Measurements from ENCODE around the gene ROCK2. TPM values are rescaled to one million over a fixed set of nuclear protein-coding genes. Genes with fewer than 3 reads are reported as not detected.

ROCK2 gene
- polyA plus RNA-seq, 1 of the 3 experiments (the other 2 are of a cell fraction): 4.2 TPM

DNA sequence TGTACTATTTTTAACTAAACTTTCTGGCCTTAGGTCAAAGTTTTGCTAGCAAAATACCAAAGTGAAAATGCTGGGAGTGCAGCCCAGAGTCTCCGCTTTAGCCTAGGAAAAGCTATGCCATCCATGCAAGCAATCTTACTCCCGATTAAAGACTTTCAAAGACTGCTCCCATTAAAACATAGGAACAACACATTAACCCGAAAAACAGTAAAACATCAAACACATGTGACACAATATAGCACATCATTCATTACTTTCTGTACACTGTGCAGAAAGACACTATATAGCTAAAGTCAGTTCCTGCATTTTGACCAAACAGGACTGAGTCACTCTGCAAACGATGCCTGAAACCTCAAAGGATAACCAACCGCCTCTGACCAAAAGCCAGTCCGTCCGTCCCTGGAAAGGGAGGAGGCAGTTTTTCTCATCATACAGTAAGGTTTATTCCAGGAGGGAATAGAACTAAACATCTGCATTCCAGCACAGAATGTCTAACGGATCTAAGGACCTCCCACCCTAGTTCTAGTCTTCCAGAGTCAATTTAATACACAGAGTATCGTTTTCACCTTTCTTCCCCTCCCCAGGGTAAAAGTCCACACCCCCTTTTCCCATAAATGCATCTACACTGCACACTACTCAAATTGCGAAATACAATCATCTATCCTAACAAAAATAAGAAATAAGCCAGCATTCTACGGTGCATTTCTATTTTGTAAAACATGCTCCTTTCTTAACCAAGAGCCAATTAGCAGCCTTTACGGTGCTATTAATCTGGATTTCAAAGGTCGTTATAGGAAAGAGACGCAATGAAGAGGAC is 1.7 kb downstream of the ROCK2 start:
- POLR2A ChIA-PET: interaction anchor here (0.6 kb wide), 1 partner anchor 34 kb away, joined by 3 read pairs; no protein-coding TSS in a partner anchor
- peak overlapping the region; percentile 88 to 99 for H3K4me3 ChIP-seq (ENCODE audit: low read depth in 2 of 2, low read length in 1 of 2)
- peaks cover 23% of the 10 kb centered on the region for H3F3A ChIP-seq (replicated peaks; ENCODE audit: insufficient read depth)
- no peaks in the 10 kb centered on the region for H3K27me3 ChIP-seq (ENCODE audit: insufficient read depth)
- no peaks in the 10 kb centered on the region for H3K36me3 ChIP-seq (replicated peaks in 1 of 2; ENCODE audit: control insufficient read depth in 1 of 2, insufficient read depth in 2 of 2, low read length in 1 of 2)
- no peak overlapping the region for H2AFZ ChIP-seq (ENCODE audit: low read depth)
- H3K9ac ChIP-seq: peak overlapping the region; percentile 83
- H3K9me2 ChIP-seq: no peaks in the 10 kb centered on the region
- H3K79me2 ChIP-seq (ENCODE audit: insufficient read depth): peaks cover 65% of the 10 kb centered on the region
- peak overlapping the region; percentile 92 for H3K4me2 ChIP-seq
- WGBS (ENCODE audit: low lambda C conversion rate): 2% methylated on average over 13 of the region's 14 CpGs
- H4K20me1 ChIP-seq (ENCODE audit: insufficient read depth): peaks cover 55% of the 10 kb centered on the region
- DNase-seq: peak; percentile 36
- peaks cover 18 to 25% of the 10 kb centered on the region in 2 experiments for H3K4me1 ChIP-seq (ENCODE audit: control insufficient read depth in 1 of 2, insufficient read depth in 2 of 2, low read depth in 1 of 2, low read length in 1 of 2)
- peak overlapping the region; percentile 56 to 98 for H3K27ac ChIP-seq (ENCODE audit: low read depth in 2 of 2, low read length in 1 of 2)
- TF ChIP-seq ELF1 (IDR thresholded peaks at IDR 0.05) (no peak), MXI1 (IDR thresholded peaks at IDR 0.05; ENCODE audit: low read depth, low read length) (peak; percentile 35; the same call in 1 of the 2 replicates), SMC3 (IDR thresholded peaks at IDR 0.05; ENCODE audit: low read depth, low read length) (peak; percentile 13; the same call in 1 of the 2 replicates), GABPA (IDR thresholded peaks at IDR 0.05; ENCODE audit: low read depth) (no peak), RAD21 (IDR thresholded peaks at IDR 0.05; ENCODE audit: low read length) (no peak; the same call in 1 of the 2 replicates), REST (IDR thresholded peaks at IDR 0.05; ENCODE audit: low read depth, low read length) (no peak), FOXJ3 (CRISPR knock-in tag; IDR thresholded peaks at IDR 0.05) (no peak), TCF12 (IDR thresholded peaks at IDR 0.05) (0 out of 2 replicates have a peak, but pooled peaks have one; percentile 4), TEAD4 (IDR thresholded peaks at IDR 0.05; ENCODE audit: borderline replicate concordance, insufficient read depth) (no peak), POLR2AphosphoS5 (IDR thresholded peaks at IDR 0.05; ENCODE audit: low read depth, low read length) (peak; percentile 13; the same call in 1 of the 2 replicates), NFIC (IDR thresholded peaks at IDR 0.05; ENCODE audit: borderline replicate concordance) (peak; percentile 4; the same call in 1 of the 2 replicates), MEF2A (IDR thresholded peaks at IDR 0.05; ENCODE audit: borderline replicate concordance, low read depth) (0 out of 2 replicates have a peak, but pooled peaks have one; percentile 17), SIN3A (IDR thresholded peaks at IDR 0.05; ENCODE audit: borderline replicate concordance, low read depth, low read length) (0 out of 2 replicates have a peak, but pooled peaks have one; percentile 34), CHD2 (IDR thresholded peaks at IDR 0.05; ENCODE audit: low read length, partially characterized antibody) (no peak), FOSL2 (IDR thresholded peaks at IDR 0.05; ENCODE audit: borderline replicate concordance, low read depth) (peak; percentile 31; the same call in 1 of the 2 replicates), ZBTB33 (IDR thresholded peaks at IDR 0.05; ENCODE audit: borderline replicate concordance, low read depth) (no peak), RCOR1 (IDR thresholded peaks at IDR 0.05; ENCODE audit: low read length) (no peak), RFX5 (IDR thresholded peaks at IDR 0.05; ENCODE audit: low read length) (no peak), FOXM1 (IDR thresholded peaks at IDR 0.05; ENCODE audit: low read depth) (no peak), NRF1 (IDR thresholded peaks at IDR 0.05; ENCODE audit: low read depth, low read length) (no peak)
- TF ChIP-seq, protein P1, sequence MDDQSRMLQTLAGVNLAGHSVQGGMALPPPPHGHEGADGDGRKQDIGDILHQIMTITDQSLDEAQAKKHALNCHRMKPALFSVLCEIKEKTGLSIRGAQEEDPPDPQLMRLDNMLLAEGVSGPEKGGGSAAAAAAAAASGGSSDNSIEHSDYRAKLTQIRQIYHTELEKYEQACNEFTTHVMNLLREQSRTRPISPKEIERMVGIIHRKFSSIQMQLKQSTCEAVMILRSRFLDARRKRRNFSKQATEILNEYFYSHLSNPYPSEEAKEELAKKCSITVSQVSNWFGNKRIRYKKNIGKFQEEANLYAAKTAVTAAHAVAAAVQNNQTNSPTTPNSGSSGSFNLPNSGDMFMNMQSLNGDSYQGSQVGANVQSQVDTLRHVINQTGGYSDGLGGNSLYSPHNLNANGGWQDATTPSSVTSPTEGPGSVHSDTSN (IDR thresholded peaks at IDR 0.05): no peak
- TF ChIP-seq, protein P2, sequence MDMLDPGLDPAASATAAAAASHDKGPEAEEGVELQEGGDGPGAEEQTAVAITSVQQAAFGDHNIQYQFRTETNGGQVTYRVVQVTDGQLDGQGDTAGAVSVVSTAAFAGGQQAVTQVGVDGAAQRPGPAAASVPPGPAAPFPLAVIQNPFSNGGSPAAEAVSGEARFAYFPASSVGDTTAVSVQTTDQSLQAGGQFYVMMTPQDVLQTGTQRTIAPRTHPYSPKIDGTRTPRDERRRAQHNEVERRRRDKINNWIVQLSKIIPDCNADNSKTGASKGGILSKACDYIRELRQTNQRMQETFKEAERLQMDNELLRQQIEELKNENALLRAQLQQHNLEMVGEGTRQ (IDR thresholded peaks at IDR 0.05; ENCODE audit: borderline replicate concordance, low read depth, low read length): no peak
- TF ChIP-seq, protein P3, sequence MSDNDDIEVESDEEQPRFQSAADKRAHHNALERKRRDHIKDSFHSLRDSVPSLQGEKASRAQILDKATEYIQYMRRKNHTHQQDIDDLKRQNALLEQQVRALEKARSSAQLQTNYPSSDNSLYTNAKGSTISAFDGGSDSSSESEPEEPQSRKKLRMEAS (IDR thresholded peaks at IDR 0.05; ENCODE audit: low read depth): no peak
- CTCF ChIA-PET: interaction anchor here (1.1 to 5.1 kb wide), 7 partner anchors 33 to 218 kb away, joined by 3 to 34 read pairs (median 8); a partner anchor contains a TSS
- no peaks in the 10 kb centered on the region for H3K9me3 ChIP-seq

Data from SK-N-SH (cell line).